UCSD-AML1 (cell line): Measurements from ENCODE around the gene YEATS2.
"Not testable (repeated sequence)": the region's sequence is repeated elsewhere in the genome, so short reads cannot be mapped to it uniquely, and the experiment has no call there.

Experiments
- DNase-seq: peaks from one replicate; lab custom pipeline; 2025; ENCODE audit not compliant: unreplicated experiment; lab: John Stamatoyannopoulos, UW

The YEATS2 gene

DNA sequence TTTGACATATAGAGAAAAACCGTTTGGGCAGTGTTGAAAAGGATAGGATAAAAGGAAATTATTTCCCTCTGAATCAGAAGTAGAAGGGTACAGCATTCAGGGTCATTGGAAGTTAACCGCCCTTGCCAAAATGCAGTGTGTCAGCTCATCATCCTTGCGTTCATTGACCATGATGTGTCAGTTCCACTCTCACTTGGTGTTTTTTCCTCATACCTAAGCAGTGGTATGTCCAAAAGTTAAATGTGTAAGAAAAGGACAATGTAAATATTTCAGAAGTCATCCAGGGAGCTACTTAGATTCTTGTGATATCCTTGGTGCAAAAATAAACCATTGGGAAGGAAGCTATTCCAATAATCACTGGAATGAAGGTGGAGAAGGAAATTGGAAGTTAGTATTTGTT is 77.0 kb downstream of the YEATS2 start:
- no peak for DNase-seq

- DNase-seq: no peak
These were observed 78.2 kb downstream of the YEATS2 start for GRCh38 chr3:183775781-183776180.

DNA sequence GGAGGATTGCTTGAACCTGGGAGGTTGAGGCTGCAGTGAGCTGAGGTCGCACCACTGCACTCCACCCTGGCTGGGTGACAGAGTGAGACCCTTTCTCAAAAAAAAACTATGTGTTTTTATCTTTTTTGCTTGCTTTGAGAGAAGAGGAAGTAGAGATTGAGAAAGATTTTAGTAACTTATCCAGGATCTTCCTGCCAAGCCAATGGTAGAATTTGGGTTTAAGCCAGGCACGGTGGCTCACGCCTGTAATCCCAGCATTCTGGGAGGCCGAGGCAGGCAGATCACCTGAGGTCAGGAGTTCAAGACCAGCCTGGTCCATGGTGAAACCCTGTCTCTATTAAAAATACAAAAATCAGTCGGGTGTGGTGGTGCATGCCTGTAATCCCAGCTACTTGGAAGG is 78.9 kb downstream of the YEATS2 start:
- DNase-seq: not testable (repeated sequence)

DNA sequence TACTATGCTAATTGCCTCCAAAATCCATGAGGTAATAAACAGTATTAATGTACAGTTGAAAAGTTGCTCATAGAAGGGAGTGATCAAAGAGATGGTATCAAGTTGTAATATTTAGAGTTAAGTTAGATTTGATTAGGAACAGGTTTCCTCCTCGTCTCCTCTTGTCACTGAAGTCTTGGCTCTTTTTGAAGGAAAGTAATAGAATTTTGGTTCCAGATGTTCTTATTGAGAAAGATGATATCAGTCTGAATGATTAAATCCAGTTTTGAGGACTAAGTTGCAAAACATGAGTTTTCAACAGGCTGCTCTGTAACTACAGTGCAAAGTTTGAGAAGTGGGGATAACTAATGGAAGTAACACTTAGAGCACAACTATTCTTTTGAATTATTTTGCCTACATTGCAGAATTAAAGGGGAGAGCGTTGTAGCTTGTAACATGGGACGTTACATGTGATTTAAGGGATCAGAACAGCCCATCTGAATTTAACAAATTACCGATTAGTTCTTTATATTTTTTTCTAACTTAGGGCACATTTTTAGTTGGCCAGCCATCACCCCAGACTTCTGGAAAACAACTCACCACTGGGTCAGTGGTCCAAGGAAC is 79.5 kb downstream of the YEATS2 start:
- no peak for DNase-seq

GRCh38 chr3:183779896-183780465 is 82.4 kb downstream of the YEATS2 start:
- DNase-seq: peak; percentile 56

GRCh38 chr3:183781246-183781645 is 83.6 kb downstream of the YEATS2 start:
- no peak for DNase-seq

- no peak for DNase-seq
These were observed 85.1 kb downstream of the YEATS2 start for GRCh38 chr3:183782576-183783276.

DNA sequence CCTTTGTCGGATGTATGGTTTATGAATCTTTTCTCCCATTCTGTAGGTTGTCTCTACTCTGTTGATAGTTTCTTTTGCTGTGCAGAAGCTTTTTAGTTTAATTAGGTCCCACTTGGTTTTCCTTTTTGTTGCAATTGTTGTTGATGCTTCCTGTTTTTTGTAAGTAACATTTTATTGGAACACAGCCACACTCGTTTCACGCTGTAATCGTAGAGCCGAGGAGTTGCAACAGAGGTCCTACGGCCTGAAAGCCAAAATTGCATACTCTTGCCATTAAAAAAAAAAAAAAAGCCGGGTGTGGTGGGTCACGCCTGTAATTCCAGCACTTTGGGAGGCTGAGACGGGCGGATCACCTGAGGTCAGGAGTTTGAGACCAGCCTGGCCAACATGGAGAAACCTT is 86.9 kb downstream of the YEATS2 start:
- not testable (repeated sequence) for DNase-seq

DNA sequence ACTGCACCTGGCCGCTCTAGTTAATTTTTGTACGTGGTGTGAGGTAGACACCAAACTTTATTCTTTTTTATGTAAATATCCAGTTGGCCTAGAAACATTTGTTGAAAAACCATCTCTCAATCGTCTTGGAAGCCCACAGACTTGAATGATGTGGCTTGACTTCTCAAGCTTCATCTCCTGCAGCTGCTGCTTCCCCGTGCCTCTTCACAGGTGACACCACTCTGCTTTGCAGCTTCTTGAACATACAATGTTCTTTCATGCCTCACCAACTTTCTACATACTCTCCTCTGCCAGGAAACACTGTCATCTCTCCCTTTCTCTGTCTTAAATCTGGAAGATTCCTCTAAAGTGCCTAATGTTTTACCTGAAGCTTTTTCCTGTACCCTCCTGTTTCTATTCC is 92.2 kb downstream of the YEATS2 start:
- DNase-seq: no peak

DNA sequence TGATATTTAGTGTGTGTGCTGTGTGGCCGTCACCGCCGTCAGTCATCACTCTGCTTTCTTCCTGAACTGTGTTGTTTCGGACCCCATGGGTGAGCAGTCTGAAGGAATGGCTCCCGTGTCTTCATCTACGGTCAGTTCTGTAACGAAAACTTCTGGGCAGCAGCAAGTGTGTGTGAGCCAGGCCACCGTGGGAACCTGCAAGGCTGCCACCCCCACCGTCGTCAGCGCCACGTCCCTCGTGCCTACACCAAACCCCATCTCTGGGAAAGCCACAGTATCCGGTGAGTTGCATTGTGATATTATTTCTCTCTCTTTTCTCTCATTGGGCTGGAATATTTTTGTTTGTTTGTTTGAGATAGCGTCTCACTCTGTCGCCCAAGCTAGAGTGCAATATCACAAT is 93.1 kb downstream of the YEATS2 start:
- no peak for DNase-seq

DNA sequence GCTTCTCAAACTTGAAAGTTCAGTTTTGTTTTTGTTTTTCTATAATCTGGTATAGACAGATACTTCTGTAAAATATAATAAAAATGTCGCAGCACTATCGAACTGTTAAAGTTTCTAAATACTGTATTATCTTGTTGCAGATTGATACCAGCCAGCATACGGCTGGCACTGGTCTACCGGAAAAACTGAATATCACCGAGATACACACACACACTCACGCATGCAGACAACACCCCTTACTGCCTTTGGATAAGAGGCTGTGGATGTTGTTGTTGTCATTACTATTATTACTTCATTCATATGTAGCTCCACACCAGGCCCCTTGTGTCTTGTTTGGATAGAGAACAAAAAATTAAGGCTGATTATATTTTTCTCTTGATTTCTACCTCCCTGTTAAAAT is 95.4 kb downstream of the YEATS2 start:
- DNase-seq: no peak

GRCh38 chr3:183794452-183794851 is 96.9 kb downstream of the YEATS2 start:
- DNase-seq: no peak

DNA sequence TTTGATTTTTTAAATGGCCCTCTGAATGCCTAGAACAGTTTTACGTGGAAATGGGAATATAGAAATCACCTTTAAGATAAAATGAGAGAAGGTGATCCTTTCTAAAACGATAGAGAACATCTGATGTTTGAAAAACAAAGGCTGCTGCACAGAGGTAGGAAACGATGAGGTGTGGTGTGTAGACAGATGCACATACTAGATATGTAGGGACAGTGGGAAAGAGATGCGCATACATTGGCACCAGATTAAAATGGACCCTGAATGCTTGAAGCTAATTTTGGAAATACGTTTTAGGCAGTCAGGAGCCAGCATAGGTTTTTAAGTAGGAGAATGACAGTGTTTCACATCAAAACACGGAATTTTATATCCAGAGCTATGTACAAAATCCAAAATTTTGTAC is 98.8 kb downstream of the YEATS2 start:
- no peak for DNase-seq

GRCh38 chr3:183797996-183798395 is 100.4 kb downstream of the YEATS2 start:
- no peak for DNase-seq

GRCh38 chr3:183799461-183799860 is 101.9 kb downstream of the YEATS2 start:
- no peak for DNase-seq

DNA sequence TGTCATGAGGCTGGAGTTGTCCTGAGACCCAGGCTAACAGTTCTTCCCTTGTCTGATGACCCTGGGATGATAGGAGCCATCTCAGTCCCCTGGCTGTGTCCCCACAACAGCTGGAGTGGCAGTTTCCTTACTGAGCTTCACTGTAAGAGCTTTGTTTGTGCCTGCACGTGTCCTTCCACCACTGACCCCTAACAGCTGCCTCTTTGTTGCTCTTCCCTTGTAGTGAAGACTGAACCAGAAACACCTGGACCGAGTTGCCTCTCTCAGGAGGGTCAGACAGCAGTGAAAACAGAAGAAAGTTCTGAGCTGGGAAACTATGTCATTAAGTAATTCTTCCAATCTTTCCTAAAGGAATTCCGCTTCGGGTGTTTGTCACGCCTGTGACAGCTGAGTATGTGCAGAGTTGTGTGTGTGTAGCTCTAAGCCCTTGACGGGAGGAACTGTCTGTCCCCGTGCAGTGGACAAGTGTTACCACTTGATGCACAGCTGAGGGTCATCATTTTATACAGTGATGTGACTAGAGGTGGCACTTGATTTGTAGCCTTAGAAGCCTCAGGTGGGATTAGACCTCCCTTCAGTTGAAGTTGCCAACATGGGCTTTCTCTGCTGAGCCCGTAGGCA is 102.8 kb downstream of the YEATS2 start:
- DNase-seq: no peak

DNA sequence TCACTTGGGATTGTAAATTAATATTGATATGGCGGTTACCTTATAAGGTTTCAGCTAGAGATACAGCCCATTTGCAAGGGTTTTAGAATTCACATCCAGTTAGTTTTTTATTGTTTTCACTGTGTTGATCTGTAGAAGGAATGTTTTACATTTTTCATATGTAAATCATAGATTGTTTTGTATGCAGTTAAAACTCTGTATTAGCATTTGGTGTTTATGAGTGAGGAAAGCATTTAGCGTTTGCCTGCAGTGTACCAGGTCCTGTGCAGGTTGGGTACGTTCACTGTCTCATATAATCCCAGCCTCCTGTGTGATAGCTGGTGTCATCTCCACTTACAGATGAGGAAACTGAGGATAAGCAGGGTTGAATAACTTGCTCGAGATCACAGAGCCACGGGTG is 104.0 kb downstream of the YEATS2 start:
- DNase-seq: no peak

- DNase-seq: no peak
These were observed 105.4 kb downstream of the YEATS2 start for GRCh38 chr3:183802989-183803388.

- no peak for DNase-seq
These were observed 109.7 kb downstream of the YEATS2 start for GRCh38 chr3:183807209-183807728.

DNA sequence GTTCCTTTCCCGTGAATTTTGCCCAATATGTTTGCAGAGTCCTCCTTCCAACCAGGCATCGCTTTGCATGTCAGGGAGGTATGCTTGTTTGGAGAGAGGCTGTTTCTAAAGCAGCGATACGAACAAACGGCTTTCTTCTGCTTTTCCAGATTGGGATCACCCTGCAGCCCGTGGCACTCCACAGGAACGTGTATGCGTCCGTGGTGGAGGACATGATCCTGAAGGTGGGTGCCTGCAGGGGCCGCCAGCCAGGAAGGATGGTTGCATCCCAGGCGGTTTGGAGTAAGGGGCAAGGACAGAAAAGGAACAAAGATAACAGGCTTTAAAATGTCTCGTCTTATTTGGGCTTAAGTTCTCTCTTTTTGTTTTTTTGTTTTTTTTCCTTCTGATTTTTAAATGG is 110.3 kb downstream of the YEATS2 start:
- DNase-seq: no peak

DNA sequence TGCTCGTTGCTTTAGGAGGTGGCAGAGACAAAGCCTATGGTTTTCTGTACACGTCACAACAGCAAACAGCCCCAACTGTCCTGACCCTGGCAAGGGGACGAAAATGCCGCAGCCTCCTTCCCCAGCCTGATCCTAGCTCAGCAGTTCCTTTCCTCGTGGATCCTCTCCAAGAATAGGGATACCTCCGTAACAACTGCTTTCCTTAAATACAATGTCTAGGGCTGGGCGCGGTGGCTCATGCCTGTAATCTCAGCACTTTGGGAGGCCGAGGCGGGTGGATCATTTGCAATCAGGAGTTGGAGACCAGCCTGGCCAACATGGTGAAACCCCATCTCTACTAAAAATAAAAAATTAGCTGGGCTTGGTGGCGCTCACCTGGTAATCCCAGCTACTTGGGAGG is 110.8 kb downstream of the YEATS2 start:
- DNase-seq: no peak

DNA sequence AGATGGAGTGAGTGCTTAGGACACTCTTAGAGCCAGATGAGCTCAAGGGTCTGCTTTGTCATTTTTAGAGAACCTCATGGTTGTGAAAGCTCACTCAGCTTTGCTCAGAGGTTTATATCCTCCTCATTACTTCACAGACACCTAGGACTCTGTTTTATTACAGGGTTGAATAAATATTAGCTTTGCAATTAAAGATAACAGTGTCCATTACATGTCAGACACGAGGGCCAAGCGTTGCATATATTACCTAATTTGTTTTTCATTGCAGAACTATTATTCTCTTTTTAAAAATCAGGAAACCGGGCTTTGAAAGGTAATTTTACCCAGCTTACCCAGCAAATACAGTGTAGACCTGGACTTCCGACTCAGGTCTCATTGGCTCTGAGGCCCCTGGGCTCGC is 111.7 kb downstream of the YEATS2 start:
- no peak for DNase-seq
